Fibroblast of skin of right quadriceps (primary cell): Measurements from ENCODE around the gene ATP2A1.

Experiments
- DNase-seq: peaks from one replicate; pipeline ENCODE4 v3.0.0-alpha.2; 2013

ATP2A1 gene

DNA sequence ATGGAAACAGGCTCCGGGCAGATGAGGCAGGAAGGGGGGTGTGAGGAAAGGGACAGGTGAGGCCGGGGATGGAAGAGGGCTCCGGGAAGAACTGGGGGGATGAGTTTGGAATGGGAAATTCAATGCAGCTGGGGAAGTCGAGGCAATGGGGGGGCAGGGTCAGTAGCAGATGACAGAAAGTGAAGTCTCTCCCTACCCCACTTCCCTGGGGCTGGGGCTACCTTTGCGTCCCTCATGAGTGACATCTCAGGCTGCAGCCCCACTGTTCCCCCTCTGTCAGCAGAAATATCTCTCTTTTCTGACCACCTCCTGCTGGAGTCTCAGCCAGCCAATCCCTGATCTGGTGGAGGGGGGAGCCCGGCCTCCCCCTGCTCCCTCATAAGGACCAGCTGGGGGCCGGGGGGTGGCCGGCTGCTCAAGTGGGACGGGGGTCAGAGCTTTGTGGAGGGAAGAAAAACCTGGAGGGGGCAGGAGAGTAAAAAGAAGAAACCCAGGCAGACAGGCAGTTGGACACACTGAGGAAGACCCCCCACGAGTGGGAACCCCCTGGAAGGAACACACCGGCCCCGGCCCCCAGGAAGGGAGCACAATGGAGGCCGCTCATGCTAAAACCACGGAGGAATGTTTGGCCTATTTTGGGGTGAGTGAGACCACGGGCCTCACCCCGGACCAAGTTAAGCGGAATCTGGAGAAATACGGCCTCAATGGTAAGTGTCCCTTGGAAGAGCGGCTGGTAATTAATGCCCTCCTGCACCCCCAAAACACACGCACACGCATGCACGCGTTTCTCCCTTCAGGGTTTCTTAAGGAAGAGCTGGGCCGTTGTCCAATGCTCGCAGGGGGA, at the start of gene ATP2A1:
TSS of gene ATP2A1 (plus strand) at position 406 of the 844 bp plus-strand sequence. CDS start at position 590, 184 bp downstream.
- DNase-seq = no peak

DNA sequence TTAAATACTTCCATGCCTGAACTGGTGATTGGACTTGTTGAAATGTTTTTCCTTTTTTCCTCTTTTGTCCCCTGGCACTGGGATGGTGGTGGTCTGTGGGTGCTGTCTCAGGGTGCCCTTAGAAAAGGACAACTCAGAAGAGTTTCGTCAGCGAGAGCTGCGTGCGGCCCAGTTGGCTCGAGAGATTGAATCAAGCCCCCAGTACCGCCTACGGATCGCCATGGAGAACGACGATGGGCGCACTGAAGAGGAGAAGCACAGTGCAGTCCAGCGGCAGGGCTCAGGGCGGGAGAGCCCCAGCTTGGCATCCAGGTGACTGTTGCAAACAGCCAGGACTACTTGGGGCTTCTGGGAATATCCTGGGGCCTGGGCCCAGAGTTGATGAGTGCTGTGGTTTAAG, 48.5 kb upstream of the ATP2A1 start:
- no peak for DNase-seq

DNA sequence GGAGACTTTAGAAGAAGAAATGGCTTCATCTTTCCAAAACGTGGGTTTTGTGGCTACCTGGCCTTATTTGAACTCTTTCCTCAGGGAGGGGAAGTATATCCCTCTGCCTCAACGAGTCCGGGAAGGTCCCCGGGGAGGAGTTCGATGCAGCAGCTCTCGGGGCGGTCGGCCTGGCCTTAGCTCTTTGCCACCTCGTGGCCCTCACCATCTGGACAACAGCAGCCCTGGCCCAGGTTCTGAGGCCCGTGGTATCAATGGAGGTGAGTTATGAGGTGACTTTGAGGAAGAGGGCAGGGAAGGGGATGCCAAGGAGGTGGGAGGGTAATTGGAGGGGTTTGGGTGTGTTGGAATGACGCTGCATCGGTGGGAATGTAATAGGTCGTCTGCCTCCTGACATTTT, 47.8 kb upstream of the ATP2A1 start:
- no peak for DNase-seq

DNA sequence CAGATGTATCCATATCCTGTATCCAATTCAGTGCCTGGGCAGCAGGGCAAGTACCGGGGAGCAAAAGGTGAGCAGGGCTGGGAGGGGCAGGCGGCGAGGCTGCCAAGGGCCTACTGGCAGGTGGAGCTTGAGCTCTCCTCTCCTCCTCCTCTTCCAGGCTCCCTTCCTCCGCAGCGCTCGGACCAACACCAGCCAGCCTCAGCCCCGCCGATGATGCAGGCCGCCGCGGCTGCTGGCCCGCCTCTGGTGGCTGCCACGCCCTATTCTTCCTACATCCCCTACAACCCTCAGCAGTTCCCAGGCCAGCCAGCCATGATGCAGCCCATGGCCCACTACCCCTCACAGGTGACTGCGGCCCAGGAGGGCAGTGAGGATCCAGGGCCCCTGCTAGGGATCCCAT, 43.9 kb upstream of the ATP2A1 start:
- DNase-seq = no peak

- DNase-seq = no peak
Observed at GRCh38 chr16:28834873-28835863, 43.1 kb upstream of the ATP2A1 start.

DNA sequence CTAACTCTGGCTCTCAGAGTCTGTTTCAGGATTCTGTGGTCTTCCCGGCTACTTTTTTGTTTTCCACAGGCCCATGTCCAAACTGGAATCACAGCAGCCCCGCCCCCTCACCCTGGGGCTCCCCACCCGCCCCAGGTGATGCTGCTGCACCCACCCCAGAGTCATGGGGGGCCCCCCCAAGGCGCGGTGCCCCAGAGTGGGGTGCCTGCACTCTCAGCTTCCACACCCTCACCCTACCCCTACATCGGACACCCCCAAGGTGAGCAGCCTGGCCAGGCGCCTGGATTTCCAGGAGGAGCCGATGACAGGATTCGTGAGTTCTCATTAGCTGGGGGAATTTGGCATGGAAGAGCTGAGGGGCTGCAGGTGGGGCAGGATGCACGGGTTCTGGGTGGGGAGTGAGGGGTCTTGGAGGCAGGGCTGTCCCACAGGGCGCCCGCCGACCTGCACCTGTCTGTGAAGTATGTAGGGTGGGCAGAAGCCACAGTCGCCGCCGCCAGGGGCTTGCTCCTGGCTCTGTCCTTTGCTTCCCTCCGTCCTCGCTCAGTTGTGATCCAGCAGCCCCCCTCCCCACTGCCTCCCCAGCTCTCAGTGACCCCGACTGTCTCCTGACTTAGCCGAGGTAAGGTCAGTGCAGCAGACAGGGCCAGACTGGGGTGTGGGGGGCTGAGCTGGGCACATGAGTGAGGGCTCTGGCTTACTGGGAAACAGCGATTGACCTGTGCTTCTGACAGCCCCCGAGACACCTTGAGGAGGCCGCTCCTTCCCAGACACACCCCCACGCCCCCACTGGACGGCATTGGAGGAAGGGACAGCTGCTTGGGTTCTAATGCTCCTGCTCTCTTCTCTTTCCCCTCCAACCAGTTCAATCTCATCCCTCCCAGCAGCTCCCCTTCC, 42.2 kb upstream of the ATP2A1 start:
- DNase-seq = no peak

GRCh38 chr16:28836761-28837064, 41.6 kb upstream of the ATP2A1 start:
- no peak for DNase-seq

DNA sequence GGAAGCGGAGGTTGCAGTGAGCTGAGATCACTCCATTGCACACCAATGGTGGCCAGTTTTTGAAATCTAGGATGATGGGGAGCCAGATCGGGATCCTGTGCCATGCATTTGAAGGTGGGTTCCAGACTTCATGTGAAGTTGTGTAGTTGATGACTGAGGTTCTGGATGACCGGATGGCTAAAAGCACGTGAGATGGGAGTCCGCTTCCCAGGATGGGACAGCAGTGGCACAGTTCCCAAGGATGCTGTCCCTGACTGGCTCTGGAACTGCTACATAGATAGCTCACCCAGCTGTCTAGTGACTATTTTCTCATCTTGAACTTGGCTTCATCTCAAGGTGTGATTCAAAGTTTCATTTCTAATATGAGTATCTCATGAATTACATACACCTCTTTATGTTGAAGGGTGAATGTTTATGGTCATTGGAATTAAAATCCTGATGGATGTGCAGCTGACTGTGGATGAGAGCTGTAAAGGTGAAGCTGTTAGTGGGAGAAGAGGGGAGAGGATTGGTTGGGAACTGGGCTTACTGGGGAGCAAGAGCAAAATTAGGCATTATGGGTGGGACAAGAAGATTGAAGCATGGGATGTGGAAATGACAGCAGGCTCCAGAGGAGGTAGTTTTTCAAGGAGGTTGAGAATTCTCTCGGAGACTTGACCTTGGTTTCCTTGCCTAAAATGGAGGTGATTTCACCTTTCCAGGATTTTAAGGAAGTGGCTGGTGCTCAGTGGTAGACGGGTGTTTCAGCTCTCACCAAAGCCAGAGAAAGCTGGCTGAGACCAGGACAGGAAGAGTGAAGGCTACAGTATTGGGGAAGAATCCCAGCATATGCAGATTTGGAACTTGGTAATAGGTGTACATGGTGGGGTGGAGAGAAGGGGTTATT, 40.4 kb upstream of the ATP2A1 start:
- no peak for DNase-seq

GRCh38 chr16:28838558-28838918, 39.8 kb upstream of the ATP2A1 start:
- no peak for DNase-seq

DNA sequence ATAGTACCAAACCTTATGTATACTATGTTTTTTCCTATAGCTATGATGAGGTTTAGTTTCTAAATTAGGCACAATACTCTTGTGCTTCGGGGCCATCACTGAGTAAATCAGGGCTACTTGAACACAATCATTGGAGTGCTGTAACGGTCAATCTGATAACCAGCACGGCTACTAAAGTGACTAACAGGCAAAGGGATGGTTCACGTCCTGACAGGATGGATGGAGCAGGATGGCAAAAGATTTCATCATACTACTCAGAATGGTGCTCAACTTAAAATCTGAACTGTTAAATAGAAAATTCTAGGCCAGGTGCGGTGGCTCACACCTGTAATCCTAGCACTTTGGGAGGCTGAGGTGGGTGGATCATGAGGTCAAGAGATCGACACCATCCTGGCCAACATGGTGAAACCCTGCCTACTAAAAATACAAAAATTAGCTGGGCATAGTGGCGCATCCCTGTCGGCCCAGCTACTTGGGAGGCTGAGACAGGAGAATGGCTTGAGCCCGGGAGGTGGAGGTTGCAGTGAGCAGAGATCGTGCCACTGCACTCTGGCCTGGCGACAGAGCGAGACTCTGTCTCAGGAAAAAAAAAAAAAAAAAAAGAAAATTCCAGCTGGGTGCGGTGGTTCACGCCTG, 39.2 kb upstream of the ATP2A1 start:
- no peak for DNase-seq

- DNase-seq = no peak
Observed at GRCh38 chr16:28839899-28840298, 38.4 kb upstream of the ATP2A1 start.

- no peak for DNase-seq
Observed at GRCh38 chr16:28842696-28843095, 35.6 kb upstream of the ATP2A1 start.

GRCh38 chr16:28843766-28844165, 34.5 kb upstream of the ATP2A1 start:
- no peak for DNase-seq

DNA sequence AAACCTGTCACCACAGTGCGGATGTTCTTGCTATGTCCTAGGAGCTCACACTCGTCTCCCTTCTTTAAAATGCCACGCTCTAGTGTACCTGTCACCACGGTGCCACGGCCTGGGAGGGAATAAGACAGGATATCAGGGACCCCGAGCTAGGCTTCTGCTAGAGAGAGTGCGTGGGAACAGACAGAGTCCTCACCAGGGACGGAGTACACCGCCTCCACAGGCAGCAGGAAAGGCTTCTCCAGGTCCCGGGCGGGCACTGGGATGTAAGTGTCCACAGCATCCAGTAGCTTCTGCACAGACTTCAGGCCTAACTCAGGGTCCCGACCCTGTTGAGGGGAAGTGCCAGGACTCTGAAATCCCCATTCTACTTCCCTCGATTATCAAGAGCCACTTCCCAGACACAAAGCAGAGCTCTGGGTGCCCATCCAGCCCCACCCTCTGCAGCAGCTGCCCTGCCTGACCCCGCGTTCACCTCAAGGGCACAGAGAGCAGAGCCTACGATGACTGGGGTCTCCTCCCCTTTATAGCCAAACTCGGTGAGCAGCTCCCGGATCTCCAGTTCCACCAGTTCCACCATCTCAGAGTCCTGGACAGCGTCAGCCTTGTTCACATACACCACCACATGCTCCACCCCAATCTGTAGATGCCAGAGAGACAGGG, 33.9 kb upstream of the ATP2A1 start:
- DNase-seq = no peak

- no peak for DNase-seq
Observed at GRCh38 chr16:28845293-28845692, 33.0 kb upstream of the ATP2A1 start.

GRCh38 chr16:28845761-28846079, 32.6 kb upstream of the ATP2A1 start:
- DNase-seq = no peak

- peak; percentile 99 for DNase-seq
Observed at GRCh38 chr16:28846080-28846932, 32.0 kb upstream of the ATP2A1 start, which contains the start of gene TUFM. Gene TUFM (minus strand): TSS chr16:28846348. CDS start chr16:28846269, 79 bp downstream.

GRCh38 chr16:28846933-28847273, 31.4 kb upstream of the ATP2A1 start:
- DNase-seq = no peak

GRCh38 chr16:28858421-28858820, 19.9 kb upstream of the ATP2A1 start:
- no peak for DNase-seq

GRCh38 chr16:28859326-28859725, 19.0 kb upstream of the ATP2A1 start:
- no peak for DNase-seq
